ENCODE measurements around the gene INPPL1.

Gene INPPL1

DNA sequence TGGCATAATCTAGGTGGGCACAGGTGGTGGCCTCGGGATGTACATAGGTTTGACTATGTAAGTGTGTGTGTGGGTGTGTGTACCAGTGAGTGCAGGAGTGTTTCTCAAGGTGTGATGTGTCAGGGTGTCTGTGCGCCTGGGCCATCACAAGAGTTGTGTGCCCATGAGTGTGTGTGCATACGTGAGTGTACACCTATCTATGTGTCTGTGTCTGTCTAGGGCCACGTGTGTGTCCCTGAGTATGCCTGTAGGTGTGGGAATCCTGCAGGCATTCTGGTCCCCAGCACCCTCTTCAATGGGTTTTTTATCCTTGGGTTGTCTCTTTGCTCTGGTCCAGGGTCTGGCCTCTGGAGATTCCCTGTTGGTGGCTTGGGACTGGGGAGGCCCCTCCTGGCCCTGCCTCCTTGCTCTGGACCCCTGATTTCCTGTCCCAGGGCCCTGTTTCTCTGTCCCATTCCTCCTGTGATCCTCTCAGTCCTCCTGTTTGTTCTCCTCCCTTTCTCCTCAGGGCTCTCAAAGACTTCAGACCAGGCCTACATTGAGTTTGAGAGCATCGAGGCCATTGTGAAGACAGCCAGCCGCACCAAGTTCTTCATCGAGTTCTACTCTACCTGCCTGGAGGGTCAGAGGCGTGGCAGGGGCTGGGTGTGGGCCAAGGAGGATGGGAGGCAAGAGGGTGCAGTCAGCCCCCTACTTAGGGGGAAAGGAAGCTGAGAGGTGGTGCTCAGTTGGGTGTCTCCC lies 9.4 kb downstream of the INPPL1 start:
- no peak for DNase-seq

DNA sequence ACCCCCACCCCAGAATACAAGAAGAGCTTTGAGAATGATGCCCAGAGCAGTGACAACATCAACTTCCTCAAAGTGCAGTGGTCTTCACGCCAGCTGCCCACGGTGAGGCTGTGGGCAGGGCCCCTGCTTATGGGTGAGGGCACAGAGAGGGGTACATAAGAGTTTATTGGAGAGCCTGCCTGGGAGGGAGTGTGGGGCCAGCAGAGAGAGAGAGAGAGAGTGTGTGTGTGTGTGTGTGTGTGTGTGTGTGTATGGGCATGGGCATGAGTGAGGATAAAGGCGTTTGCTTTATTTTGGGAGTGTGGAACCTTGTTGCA lies 9.9 kb downstream of the INPPL1 start:
- no peak for DNase-seq

DNA sequence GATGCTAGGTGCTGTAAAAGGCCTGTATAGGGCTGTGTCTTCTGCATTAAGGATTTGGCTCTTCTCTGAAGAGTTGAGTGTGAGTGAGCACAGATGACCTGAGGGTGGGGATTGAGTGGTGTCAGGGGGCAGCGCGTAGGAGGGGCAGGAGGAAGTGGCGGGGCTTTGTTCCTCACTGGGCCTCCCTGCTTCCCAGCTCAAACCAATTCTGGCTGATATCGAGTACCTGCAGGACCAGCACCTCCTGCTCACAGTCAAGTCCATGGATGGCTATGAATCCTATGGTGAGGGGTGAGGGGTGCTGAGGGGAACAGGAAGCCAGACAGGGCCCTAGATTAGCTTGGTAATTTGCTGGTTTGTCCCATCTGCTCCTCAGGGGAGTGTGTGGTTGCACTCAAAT lies 10.4 kb downstream of the INPPL1 start:
- DNase-seq, result no peak

DNA sequence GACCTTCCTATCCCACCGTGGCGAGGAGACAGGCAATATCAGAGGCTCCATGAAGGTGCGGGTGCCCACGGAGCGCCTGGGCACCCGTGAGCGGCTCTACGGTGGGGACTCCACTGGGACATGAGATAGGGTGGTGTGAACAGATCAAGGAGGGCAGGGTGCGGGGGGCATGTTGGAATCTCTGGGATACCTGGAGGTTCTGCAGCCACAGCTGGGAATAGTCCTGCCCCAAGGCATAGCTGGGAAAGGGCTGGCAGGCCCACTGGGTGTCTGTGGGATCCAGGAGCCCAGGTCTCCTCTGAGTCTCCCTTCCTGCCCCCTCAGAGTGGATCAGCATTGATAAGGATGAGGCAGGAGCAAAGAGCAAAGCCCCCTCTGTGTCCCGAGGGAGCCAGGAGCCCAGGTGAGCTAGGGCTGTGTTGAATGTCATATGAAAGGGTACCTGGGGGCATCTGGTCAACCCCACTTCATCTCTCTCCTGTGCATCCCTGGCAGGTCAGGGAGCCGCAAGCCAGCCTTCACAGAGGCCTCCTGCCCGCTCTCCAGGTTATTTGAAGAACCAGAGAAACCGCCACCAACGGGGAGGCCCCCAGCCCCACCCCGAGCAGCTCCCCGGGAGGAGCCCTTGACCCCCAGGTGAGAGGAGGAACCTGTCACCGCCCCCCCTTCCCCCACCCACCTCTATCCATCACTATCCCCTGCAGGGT lies 10.9 kb downstream of the INPPL1 start:
- DNase-seq, result no peak

DNA sequence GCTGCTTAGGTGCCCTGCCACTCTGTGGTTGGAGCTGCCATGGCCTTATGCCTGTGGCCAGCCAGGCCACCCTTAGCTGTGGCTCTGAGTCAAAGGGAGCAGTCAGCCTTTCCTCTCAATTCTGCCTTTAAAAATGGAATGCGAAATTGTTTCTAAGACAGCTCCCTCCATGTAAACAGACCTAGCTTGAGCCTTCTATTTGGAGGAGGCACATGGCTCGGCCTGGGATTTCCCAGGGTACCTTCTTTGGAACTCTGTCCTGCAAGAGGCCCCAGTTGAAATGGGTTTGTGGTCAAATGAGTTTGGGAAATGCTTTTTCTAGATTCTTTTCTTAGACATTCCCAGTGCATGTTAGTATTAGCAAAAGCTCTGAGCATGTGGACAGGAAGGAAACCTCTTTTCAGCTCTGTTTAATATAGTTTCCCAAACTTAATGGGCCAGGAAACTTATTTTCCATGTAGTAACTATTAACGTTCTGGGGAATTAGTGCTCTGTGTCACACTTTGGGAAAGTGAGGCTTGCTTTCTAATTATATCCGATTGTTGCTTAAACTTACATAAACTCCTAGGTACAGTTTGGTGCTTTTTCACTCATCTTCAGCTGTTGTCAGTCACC lies 11.6 kb downstream of the INPPL1 start:
- DNase-seq, result no peak

DNA sequence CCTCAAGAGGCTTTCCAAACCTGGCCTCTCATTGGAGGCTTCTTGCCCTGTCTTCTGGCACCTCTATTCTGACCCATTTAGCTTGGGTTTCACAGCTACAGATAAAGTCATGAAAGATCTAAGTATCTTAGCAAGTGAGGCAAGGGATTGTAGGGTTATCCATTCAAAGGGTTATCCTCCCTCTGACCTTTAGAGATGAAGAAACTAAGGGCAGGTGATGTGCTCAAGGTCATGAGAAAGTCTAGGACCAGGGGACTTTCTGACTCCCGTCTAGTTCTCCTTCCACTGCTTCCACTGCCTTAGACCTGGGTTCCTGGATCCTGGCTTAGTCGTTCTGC lies 12.2 kb downstream of the INPPL1 start:
- DNase-seq, result no peak

DNA sequence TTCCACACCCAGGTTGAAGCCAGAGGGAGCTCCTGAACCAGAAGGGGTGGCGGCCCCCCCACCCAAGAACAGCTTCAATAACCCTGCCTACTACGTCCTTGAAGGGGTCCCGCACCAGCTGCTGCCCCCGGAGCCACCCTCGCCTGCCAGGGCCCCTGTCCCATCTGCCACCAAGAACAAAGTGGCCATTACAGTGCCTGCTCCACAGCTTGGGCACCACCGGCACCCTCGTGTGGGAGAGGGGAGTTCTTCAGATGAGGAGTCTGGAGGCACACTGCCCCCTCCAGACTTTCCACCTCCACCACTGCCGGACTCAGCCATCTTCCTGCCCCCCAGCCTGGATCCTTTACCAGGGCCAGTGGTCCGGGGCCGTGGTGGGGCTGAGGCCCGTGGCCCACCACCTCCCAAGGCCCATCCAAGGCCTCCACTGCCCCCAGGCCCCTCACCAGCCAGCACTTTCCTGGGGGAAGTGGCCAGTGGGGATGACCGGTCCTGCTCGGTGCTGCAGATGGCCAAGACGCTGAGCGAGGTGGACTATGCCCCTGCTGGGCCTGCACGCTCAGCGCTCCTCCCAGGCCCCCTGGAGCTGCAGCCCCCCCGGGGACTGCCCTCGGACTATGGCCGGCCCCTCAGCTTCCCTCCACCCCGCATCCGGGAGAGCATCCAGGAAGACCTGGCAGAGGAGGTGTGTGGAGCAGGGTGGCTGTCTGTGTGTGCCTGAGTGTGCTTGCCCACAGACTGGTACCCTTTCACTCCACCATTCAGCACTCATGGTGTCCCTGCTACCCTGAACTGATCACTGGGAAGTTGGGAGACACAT lies 12.8 kb downstream of the INPPL1 start:
- no peak for DNase-seq

DNA sequence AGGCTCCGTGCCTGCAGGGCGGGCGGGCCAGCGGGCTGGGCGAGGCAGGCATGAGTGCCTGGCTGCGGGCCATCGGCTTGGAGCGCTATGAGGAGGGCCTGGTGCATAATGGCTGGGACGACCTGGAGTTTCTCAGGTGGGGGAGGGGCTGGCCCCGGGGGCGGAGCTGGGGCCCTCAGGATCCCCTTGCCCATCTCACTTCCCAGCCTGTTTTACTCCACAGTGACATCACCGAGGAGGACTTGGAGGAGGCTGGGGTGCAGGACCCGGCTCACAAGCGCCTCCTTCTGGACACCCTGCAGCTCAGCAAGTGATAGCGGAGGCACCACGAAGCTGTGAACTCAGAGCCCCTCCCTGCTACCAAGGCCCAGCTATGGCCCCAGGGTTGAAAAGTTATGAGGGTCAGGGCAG lies 13.5 kb downstream of the INPPL1 start:
- no peak for DNase-seq

DNA sequence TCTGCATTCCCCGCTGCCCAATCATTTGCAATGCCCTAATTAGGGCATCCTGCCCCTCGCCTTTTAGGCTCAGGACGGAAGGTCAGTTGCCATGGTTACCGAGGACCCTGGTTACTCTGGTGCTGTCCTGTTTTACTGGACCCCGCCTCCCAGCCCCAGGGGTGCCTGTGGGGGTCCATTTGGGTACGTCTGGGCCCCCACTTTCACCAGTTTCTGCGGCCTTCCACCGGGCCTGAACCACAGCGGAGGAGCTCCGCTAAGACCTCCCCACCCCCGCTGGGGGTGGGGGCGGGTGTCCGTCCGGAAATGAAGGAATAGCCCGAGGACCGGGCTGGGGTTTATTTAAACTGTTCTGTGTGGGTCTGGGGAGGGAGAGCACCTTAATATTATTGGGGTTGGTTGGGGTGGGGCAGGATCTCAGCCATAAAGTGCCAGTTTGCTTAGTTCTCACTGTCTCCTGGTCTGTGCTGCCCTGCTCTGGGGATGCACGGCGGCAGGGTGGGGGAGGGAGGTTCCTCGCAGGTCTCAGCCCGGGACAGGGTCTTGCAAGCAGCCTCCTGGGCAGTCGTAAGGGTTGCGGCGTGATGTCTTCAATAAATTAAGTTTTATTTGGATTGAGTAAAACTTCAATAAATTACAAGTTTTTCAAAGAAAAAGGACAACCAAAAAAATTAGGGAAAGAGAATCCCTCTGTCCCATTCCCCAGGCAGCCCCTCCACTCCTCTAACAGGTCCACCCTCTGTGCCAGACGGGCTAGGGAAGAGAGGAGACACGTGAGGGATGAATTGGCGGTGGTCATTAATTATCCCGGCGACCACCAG lies 14.1 kb downstream of the INPPL1 start:
- no peak for DNase-seq

DNA sequence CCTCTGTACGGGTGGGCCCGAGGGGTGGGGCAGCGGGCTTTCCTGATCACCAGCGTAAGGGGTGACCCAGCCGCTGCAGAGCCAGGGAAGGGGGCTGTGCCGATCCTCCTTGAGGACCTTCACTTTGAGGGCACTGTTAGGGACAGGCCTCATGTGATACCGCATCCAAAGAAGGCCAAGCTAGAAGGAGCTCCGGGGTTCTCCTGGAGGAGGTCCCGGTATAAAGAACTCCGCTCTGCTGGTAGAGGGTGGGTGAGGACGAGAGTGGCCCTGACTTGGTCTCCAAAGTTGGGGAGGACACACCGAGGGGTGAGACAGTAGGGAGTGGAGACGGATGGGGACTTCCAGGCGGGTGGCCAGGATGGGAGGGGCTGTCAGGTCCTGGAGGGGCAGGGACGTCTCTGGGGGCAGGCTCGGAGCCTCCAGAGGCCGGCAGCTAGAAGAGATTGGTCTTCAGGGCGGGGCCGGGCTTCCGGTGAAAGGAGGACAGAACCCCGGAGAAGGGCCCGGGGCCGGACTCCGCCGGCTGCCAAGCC lies 14.8 kb downstream of the INPPL1 start:
- DNase-seq, result peak; percentile 17

DNA sequence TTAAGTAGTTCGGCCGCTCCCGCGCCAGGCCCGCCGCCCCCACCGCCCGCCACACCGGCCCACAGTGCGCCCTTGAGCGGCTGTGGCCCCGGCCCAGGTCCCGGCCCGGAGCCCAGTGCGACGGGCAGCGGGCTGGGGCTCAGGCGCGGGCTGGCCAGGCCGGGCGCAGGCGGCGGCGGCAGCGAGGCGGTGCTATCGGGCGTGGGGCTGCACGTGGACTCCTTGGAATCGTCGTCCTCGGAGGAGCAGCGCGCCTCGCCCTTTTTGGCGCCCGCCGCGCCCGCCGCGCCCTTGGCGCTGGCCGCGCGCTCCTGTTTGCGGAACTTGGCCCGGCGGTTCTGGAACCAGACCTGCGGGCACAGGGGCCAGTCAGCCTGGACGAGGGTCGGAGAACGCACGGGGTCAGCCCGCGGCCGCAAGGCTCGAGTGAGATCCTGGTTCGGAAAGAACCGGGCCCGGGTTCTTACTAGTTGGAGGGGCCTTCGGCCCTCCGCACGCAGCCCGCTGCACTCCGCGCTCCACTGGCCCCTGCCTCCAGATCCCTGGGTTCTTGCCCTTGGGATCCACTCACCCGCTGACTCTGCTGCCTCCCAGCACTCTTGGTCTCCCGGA lies 15.4 kb downstream of the INPPL1 start:
- no peak for DNase-seq

DNA sequence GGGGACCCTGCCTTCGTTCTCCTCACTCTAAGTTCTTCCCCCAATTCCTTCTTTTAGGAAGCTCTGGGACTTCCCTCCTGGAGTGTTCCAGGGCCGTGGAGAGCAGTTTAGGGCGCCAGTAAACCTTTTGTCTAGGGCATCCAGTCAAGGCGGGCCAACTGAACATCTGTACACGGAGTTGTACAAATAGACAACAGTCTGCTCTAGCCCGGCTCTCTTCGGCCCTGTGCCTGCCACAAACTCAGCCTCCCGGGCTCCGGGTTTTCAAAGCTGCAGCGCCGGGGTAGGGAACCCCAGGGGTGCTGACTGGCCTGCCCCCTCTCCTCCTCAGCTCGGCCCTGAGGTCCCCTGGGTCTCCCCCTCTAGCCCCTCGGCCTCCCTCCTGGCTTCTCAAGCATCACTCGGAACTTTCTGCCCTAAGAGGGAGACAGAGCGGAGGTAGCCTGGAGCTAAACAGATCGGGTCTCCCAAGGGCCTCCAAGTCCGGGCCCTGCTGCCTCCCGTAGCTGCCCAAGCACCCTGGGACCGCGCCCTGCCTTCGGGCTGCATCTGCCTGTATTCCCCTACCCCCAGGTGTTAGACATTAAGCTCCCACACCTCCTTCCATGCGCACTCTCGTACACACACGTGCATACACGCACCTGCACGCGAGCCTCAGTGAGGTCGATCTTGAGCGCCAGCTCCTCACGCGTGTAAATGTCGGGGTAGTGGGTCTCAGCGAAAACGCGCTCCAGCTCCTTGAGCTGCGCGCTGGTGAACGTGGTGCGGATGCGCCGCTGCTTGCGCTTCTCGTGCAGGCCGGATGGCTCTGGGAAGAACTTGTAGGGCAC lies 16.1 kb downstream of the INPPL1 start:
- no peak for DNase-seq

DNA sequence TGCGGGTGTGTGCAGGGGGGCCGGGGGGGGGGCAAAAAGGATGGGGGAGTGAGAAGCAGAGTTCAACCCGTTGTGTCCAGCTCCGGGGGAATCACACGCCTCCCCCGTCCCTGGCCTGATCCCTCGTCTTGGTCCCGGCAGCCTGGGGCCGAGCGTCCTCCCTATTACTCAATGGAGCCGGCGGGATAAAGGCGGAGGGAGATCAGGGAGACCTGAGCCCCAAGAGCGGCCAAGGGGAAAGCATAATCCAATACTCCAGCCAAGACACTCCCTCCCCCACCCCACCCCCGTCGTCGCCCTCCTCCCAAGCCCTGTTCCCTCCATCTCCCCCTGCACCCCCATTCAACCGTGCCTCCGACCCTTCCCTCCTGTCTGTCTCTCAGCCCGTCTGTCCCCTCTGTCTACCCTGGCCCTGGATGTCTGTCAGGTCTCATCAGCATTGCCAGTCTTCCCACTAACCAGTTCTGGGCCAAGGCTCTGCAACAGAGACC lies 16.8 kb downstream of the INPPL1 start:
- no peak for DNase-seq

DNA sequence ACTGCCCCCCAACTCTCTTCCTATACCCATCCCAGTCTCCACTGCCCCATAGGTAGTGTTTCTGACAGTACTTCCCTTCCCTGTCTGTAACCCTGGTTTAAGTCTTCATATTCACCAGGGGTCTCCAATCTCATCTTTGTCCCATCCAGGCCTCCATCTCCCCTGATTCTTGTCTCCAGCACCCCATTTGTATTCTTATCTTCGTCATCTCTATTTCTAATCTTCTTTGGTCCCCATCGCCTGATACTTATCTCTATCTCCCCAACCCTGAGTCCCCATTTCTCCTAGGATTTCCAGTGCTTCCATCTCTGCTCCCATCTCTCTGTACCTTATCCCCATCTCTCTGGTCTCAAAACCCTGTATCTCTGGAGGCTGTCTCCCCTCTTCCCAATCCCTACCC lies 17.6 kb downstream of the INPPL1 start:
- DNase-seq, result no peak

DNA sequence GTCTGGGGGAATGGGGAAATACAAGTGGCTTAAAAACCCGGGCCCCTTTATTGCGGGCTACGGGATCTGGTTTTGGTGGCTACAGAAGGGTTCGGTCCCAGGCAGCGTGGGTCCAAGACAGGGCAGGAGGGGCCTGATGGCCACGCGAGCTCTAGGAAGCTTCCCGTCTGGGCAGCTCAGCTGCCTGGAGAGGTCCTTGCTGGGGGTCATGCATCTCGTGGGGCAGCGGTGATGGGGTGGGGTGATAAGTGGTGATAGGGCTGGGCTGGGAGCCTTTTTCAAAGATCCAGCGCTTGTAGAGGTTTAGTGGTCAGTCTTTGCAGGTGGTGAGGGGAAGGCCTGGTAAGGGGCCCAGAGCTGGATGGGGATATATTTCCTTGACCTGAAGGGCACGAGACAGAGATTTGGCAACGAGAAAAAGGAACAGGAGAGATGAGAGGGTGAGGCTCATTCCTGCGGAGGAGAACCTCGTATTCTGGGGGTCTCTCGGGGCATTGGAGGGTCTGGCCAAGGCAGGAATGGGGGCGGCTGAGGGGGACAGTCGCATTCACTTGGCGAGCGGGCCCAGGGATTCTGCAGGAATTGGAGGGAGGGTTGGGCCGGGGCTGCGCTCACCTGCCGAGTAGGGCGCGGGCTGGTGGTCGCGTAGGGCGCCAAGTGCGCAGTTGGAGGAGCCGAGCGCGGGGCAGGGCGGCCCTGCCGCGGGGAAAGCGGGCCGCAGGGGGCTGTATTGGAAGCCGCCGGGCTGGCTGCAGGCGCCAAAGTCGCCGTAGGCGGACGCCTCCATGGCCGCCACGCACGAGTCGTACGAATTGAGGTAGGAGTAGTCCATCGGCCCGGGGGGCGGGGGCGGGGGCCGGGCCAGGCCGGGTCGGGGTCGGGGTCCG lies 18.8 kb downstream of the INPPL1 start:
- DNase-seq, result no peak

DNA sequence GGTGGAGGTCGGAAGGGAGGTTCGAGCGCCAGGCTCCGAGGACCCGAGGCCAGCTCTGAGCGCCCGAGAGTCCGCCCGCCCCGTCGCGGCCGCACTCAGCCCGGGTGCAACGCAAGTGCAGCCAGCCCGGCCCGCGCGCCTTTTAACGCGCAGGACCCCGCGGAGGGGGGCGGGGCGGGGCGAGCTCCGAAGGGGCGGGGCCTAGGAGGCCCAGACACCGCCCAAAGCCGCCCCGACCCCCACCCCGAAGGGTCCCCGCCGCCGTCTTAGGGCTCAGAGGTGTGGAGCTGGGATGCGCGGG lies 19.4 kb downstream of the INPPL1 start, which contains the start of gene PHOX2A:
PHOX2A (minus strand) TSS at position 117 of the 301 bp plus-strand sequence. CDS start 172 bp downstream, outside the sequence.
- no peak for DNase-seq

DNA sequence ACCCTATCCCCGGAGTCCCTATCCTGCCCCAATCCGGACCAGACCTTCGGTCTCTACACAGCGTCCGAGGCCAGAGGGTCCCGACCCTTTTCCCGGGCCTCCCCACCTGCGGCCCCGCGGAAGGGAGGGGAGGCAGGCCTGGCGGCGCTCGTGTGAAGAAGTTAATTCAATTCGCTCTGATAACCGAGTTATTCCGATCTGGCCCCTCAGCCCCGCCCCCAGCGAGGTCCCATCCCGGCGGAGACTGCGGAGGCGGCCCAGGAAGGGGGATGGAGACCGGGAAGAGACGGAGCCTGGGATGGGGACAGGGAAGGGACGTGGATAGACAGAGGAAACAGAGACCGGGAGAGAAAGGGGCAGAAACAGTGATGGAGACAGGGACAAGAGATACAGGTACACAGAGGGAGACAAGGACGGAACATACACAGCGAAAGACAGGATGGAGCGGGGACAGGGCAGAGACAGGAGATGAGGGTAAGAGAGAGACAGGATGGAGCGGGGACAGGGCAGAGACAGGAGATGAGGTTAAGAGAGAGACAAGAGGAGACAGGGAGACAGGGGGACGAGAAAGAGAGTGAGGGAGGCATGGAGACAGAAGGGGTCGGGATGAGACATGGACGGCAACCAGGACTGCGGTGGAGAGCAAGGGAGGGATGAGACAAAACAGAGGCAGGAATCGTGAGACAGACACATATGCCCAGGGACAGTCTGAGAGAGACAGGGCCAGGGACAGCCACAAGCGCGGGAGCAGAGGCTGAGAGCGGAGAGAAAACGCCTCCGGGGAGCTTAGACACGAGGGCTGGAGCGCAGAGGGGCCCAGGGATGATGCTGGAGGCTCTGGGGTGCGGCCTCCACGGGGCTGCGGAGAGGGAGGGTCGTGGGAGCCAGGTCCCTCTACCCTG lies 20.0 kb downstream of the INPPL1 start:
- no peak for DNase-seq

DNA sequence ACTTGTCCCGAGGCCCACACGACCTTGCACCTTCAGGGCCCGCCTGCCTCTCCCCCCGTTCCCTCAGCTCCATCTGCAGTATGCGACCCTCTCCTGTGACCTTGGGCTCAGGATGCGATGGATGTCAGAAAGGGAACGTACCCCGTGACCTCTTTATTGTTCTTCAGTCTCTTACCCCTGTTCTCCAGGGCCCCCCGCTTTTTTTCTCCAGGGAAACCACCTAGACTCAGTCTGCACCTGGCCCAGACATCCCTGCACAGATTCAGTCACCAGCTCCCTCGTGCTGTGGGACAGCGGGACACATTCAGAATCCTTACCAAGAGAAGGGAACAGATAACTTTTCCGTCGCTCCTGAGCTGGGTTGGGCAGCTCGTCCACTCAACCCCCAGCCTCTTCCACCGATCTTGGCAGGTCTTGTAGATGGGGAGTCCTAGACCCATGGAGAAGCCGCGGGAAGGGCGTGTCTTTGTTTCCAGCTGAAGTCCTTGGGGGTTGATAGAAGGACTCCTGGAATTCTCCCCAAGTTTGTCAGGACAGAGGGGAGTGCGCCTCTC lies 20.8 kb downstream of the INPPL1 start:
- no peak for DNase-seq
